Occipital lobe (tissue), 2 donors: ENCODE measurements around the gene DMD. TPM values are rescaled to one million over a fixed set of nuclear protein-coding genes. Genes with fewer than 3 reads are reported as not detected.
A peak's percentile ranks its signal among the peaks of the same experiment; 100 is the strongest.

Experiments used
- DNase-seq: peaks from one replicate; lab custom pipeline; 2025; lab: John Stamatoyannopoulos, UW
- total RNA-seq: library from RNA; depleted of rRNA; stranded (reverse); fragments of >200 nt; gene quantifications from one replicate; pipeline ENCODE4 v1.2.3, GENCODE V29; 2014

DMD gene
- total RNA-seq, 1 donor from 2014 or later: 78.5 TPM

DNA sequence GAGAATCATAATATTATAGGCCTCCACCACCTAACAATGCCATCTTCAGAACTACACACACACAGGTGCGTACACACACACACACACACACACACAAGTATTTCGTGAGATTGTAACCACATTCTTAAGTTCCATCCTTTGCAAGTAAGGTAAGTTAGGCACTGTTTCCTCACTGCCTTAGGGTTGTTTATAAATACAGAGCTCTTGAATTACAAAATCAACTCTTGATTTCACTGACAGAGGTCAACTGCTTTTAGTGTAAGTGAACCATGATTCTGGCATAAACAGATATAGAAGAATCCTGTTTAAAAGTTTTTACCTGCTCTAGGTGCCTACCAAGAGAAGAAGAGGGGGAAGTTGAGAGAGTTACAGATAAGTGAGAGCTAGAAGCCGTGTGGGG lies 166.1 kb downstream of the DMD start:
- DNase-seq: no peak

DNA sequence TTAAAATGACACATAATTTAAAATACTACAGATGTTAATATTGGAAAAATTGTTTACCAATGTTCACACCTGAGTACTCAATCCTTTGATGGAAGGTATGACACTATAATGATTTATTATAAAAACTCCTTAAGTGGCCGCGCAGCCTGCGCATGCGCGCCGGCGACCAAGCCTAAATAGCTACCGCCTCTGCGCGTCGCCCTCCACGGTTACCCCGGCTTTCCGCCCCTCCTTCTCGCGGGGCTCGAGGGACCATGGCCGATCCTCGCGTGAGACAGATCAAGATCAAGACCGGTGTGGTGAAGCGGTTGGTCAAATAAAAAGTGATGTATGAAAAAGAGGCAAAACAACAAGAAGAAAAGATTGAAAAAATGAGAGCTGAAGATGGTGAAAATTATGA lies 170.2 kb downstream of the DMD start:
- DNase-seq: no peak

DNA sequence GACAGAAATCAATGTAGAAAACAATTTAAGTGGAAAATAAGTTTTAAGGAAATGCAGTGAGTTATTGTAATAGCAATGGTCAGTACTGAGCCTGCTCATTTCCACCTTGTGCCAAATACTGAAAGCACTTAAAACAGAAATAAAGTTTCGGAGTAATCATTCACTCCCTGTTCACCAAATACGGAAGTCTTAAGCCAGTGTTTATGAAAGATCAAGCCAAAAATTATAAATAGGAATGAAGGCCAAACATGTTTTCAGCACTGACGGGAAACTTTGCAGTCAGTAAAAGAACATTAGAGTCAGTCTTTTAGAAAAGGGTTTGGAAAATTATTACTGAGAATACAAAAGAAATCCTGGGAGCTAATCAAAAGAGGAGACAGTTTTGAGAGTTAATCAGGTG lies 178.6 kb downstream of the DMD start:
- DNase-seq: no peak

DNA sequence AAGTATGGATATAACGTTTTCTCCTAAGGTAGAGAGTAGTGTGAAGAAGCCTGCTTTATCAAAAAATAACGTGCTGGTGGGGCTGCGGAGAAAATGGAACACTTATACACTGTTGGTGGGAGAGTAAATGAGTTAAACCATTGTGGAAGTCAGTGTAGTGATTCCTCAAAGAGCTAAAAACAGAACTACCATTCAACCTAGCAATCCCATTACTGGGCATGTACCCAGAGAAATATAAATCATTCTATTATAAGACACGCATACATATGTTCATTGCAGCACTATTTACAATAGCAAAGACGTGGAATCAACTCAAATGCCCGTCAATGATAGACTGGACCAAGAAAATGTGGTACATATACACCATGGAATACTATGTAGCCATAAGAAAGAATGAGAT lies 196.4 kb downstream of the DMD start:
- DNase-seq: no peak

DNA sequence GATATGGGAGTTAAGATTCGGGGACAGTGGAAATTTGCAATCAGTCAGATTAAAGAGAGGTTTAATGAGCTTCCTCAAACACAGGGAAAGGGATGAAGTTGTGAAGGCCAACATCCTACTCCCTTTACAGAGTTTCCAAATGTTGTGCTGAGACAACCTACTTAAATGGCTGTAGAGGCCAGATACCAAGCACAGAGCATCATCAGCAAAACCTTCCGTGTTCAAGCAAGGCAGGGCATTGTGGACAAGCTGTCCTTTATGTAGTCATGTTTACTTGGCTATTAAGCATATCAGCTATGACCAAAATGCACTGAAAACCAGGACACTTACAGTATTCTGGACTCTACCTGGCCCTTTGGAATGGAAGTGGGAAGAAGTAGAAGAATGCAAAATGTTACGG lies 197.3 kb downstream of the DMD start:
- no peak for DNase-seq

DNA sequence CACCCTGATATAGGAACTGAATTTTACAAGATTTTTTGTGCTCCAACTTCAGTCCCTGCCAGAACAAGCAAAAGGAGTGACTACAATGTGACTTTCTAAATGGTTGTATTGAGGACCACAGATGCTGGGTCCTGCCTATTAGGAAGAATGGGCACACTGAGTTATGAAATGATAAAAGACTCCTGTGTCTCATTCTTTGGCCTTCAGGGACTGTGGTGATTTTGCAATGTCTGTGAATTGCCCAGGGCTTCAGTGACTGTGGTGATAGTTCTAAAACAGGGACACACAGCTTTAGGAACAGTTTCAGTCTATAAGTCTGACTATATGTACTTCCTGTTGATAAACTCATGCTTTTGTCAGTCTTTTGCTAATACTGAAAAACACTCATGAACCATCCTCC lies 210.2 kb downstream of the DMD start:
- no peak for DNase-seq

DNA sequence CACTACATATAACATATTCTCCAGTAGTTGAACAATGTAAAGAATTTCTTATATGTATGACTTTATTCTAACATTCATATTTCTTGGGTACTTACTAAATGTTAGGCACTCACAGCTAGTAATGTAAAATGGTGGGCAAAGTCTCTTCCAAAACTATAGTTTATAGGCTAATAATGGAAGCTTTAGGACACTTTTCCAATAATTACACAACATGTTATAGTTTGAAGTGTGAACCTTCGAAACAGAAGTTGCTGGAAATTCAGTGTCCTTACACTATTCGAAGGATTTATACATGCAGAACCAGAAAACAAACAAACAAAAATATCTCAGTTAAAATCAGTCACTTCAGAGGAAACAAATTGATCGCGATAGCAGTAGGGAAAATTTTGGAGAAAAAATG lies 212.6 kb downstream of the DMD start:
- DNase-seq: no peak

DNA sequence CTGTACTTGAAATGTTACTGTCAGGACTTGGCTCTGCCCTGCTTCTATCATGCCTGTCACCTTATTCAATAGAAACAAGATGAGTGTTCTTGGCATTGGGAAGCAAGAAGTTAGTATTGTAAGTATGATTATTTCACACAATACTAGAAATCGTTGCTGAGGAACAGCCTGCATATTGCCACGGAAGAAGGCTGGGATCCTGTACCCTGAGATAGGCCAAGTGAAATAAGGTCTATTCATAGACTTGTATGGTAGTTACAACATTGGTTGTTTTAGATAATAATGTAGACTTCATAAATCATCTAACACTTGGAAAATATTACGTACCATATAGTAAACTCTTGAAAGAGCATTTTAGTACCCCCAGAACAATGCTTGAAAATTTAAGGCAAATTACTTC lies 215.9 kb downstream of the DMD start:
- no peak for DNase-seq

DNA sequence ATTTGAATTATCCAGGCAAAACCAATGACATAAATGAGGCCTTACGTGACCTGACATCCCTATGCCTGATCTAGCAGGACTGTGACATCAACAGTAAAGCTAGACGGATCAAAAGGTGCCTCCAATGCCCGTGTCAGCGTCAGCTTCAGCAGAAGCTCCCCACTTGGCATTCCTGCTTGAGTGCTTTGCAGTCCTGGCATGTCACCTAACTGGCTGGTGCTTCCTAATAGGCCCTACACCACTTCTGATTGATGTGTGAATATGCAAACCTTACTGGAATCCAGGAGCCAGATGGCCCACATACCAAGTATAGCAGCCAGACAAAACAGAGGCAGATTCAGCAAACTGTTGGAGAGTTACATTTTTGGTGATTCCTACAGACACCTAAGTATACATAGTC lies 224.2 kb downstream of the DMD start:
- DNase-seq: peak; percentile 1

DNA sequence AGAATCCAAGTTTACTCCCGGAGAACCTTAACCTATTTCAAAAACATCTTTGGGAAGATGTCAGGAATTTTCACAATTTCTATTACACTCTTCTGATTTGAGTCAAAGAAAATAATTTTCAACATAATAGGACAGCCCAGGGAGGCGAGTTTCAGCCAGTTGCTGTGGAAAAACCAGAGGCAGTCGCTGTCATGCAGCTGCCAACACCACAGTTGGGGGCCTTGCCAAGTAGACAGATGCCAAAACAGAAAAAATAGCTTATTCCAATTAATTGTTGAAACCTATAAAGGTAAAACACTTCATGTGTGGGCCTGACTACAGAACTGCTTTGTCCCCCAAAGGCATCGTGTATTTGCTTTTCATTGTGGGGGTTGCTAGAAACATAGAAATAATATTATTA lies 225.8 kb downstream of the DMD start:
- no peak for DNase-seq

DNA sequence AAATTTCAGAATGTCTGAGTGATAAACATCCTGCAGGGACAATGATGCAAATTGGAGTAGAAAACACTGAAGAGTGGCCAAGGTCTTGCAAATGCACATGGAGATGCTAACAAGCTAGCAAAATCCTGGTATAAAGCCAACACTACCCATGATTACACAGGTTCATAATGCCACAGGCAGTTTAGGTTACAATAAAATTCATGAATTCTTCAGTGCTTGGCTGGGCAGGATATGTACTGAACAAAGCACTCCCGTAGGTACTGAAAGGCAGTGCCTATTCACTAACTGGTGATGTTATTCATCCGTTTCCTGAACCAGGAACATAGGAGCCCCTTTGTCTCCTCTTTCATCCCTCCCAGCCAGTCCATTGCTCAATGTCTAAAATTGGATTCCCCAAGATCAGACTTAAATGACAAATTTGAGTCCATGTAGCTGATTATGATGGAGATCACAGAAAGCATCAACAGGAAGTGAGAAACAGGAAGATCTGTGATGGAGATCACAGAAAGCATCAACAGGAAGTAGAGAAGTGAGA lies 244.5 kb downstream of the DMD start:
- no peak for DNase-seq

DNA sequence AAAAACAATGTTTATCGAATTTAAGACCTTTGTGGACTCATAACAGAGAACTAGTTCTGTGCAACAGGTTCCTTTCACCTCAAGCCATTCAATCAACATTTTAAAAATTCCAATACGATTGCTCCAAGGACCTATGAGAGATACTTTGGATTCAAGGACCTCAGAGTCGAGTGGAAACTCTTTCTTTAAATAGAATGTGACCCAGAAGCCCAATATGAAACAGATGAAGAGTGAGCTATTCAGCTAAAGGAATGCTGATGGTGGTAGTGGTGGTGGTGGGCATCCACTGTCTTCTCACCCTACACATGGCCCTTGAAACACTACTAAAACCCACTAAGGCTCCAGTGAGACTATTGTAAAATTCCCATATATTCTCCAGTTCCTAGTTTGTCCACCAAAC lies 257.2 kb downstream of the DMD start:
- DNase-seq: no peak

DNA sequence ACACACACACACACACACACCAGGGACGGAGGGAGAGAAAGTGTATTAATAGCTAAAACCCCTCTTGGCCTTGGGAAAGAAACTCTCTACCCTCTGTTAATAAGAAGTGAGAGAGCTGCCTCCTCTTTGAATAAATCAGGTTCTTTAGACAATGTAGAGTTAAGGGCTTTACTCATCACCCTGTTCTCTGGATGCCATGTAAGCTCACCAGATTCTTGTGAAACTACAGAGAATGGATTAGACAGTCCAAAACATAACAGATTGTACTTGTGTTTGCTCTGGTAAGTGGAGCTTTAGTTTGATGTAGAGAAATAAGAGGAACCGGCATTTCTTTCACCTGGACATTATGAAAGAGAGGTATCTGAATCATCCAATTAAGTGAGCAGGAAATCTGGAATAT lies 263.2 kb downstream of the DMD start:
- DNase-seq: no peak

DNA sequence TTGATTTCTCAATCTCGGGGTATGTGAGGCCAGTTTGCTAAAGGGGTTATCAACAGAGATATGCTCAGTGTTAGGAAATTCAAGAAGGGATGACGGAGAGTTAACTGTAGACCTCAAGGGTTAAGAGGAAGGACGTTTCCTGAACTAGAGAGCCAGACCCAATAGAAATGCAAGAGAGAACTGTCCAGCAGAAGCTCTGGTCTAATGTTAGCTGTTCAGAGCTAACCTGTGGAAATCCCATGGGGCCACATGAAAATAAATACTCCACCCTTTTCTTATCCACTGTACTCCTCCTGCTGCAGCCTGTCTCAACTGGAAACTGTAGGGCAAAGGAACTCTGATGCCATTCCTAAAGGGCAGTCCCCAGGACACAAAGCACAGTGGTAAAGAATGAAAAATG lies 274.3 kb downstream of the DMD start:
- DNase-seq: no peak

DNA sequence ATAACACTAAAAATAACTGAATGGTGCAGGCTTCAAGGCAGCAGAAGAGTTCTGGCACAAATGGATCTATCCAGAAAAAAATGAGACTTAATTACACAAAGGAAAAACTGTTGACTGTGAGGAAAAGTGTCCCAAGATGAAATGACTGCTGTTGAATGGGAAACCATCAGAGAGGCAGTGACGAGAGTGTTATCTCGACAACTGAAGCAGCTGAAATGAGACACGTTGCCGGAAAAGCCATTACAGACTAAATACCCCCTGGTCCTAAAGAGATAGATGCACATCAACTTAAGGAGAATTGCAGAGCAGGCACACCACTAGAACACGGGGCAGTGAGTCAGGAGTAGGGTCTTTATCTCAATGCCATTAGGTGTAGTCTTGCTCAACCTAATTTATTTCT lies 277.8 kb downstream of the DMD start:
- DNase-seq: no peak

DNA sequence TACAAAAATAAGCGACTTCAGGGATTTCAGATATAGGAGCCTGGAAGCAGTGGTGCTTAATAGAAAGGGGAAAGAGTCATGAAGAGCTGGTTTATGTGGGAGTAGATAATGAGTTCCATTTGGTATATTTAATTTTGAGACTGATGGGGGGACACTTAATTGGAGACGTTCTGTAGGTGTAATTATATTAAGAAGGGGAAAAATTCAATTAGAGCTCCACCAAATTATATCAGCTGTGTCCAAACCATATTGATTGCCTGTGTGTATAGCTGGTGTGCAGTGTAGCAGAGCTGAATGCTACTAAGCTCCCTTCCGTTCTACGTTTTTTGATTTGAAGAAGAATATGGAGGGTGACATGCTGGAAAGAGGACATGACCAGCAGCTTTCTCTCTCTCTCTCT lies 282.3 kb downstream of the DMD start:
- DNase-seq: no peak

DNA sequence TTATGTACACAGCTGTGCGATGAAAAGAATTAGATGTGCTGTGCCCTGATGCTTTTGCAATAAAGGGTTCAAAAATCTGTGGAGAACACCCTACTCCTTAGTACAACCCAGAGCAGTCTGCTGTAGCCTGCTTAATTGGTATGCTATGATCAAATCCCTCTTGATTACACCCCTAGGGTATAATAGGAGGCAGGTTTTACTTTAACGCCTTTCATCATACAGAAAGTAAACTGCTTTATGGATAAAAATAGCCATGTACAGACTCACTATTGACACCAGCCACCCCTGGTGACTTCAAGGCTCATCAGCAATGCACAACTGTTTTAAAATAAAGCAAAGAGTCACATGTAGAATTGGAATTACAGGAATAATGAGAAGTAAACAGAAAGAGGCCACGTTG lies 315.3 kb downstream of the DMD start:
- DNase-seq: no peak

DNA sequence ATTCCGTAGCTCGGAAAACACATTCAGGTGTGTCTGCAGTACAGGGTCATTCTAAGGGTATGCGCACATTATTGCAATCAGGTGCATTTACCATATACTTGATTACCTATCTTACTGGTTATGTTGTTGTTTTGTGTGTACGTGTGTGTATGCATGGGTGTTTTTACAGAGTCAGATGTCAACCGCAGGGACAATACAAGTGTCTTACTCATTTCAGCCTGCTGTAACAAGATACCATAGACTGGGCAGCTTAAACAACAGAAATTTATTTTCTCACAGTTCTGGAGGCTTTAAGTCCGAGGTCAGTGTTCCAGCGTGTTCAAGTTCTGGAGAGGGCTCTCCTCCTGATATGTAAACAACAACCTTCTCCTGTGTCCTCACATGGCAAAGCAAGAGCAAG lies 316.7 kb downstream of the DMD start:
- DNase-seq: no peak

DNA sequence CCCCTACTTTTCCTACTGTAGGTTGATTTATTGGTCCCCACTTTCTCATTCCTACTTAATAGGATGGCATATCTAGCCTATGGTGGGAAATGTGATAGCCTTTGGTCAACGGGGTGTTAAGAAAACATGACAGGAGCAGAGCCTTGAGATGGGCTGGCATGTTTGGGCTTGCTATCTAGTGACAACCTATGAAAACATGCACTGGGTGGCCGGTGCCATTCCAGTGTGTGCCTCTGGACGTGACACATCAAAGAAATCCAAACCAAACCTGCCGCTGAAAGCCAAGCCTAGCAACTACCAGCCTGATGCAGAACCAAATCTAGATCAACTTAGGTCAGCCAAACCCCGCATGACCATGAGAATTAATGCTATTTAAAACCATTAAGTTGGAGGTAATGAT lies 317.6 kb downstream of the DMD start:
- DNase-seq: no peak

DNA sequence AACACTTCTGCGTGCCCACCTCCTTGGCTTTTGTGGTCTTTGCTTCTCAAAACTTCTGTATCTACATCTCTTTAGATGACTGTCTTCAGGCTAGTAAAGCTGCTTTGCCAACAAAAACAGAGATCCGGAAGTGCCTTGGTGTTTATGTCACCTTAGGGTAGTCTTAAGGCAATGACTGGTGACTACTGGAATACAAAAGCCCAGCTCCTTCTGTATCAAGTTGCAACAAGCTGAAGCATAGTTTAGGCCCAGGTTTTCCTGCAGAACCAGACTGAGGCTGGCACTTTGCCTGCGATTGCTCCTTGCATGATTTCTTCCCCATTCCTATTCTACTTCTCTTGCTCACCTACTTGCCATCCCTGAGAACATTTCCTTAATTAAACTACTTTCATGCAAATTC lies 333.8 kb downstream of the DMD start:
- DNase-seq: no peak

DNA sequence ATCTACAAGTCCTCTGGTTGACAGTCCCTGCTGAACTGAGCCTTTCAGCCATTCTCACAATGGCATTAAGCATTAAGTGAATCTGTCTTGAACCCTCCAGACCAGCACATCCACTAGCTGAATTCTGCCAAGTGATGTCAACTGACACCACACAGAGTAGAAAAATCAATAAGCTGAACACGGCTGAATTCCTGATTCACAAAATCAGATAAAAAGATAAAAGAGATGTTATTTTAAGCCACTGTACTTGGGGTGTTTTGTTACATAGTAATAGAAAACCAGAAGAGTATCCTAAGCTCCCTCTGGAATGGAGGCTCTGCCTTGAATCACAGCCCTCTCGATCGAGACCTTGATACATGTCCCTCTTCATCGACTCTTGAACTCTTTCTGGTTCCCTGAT lies 336.5 kb downstream of the DMD start:
- DNase-seq: no peak

DNA sequence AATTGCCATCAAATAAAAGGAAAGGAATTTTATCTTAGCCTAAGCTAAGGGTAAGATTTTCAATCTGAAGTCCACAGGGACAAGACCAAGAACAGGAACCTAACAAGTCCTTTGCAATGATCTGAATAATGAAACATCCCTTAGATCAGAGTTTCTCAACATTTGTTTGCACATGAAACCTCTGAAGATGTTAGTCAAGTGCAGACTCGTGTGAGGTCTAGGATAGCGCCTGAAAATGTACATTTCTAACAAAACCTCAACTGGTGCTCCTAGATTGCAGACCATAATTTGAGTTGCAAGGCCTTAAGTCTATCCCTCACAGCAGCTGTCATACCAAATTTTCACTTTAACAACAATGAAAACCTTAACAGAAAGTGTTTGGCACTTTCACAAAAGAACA lies 337.6 kb downstream of the DMD start:
- no peak for DNase-seq

DNA sequence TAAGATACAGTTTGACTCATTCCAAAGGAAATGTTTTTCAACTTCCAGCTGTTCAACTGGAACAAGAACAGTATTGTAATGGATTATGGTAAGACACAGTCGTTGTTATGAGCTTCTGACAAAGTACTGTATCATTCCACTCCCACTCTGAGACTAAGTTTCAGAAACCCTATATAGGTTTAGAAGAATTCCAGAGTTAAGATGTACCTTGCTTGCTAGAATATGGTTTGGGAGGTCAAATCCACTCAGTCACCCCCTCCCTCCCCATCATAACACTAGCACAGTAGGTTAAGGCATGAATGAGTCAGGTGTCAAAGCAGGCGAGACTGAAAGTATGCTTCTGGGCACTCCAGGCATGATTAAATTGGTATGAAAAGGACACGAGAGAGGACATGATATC lies 339.7 kb downstream of the DMD start:
- no peak for DNase-seq

DNA sequence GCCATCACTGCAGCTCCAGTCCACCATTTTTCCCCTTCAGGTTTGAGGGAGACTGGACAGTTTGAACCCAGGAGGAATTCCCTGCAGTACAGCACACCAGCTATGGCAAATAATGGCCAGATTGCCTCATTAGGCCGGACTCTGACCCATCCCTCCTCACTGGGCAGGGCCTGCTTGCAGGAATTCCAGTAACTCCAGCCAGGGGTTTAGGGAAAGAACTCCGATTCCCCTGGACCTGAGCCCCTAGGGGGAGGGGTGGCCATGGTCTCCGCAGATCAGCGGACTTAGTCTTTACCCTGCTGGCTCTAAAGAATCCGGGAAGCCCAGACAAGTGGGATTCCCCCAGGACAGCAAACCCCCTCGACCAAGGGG lies 342.8 kb downstream of the DMD start:
- no peak for DNase-seq
